GM12892 (cell line): Measurements from ENCODE around the gene CYB5R2.

Experiments used
- POLR2A ChIP-seq: IDR thresholded peaks from 2 replicates; pipeline ENCODE4 v1.6.1; 2011; ENCODE audit warnings: low read depth, low read length, control low read depth
- POLR2AphosphoS5 ChIP-seq: IDR thresholded peaks from 2 replicates; pipeline ENCODE4 v1.6.1; 2011; ENCODE audit warnings: low read depth, low read length, control low read depth
- TAF1 ChIP-seq: IDR thresholded peaks from 2 replicates; pipeline ENCODE4 v1.6.1; 2011; ENCODE audit warnings: low read depth, mild to moderate bottlenecking, control low read depth, low read length, borderline replicate concordance

GRCh38 chr11:7630002-7630401 lies 43.3 kb downstream of the CYB5R2 start:
- TF ChIP-seq POLR2AphosphoS5: no peak
- TF ChIP-seq POLR2A: no peak
- no peak for TF ChIP-seq TAF1
